ENCODE results near the gene MPP1.

MPP1 gene

DNA sequence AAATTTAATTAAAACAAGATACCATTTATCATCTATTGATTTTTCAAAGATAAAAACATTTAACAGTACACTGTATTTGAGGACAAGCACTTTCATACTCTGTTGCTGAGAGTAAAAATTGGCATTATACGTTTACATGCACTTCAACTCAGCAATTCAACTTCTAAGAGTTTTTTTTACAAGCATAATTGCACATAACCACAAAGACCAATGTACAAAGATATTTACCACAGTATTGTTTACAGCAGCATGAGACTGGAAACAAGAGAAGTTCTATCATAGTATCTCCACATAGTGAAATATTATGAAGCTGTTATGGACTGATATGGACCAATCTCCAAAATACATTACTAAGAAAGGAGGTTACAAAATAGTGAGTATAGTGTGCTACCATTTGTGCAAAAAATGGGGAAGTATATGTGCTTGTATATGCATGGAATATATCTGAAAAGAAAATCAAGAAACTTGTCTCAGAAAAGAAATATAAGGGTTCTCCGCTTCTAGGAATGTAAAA is 65.3 kb downstream of the MPP1 start:
- no peak for TF ChIP-seq MYC (IDR thresholded peaks at IDR 0.05; ENCODE audit: low read depth, low read length)
- TF ChIP-seq POLR2A (IDR thresholded peaks at IDR 0.05; ENCODE audit: extremely low read depth, insufficient read length): no peak
- TF ChIP-seq, protein P1, sequence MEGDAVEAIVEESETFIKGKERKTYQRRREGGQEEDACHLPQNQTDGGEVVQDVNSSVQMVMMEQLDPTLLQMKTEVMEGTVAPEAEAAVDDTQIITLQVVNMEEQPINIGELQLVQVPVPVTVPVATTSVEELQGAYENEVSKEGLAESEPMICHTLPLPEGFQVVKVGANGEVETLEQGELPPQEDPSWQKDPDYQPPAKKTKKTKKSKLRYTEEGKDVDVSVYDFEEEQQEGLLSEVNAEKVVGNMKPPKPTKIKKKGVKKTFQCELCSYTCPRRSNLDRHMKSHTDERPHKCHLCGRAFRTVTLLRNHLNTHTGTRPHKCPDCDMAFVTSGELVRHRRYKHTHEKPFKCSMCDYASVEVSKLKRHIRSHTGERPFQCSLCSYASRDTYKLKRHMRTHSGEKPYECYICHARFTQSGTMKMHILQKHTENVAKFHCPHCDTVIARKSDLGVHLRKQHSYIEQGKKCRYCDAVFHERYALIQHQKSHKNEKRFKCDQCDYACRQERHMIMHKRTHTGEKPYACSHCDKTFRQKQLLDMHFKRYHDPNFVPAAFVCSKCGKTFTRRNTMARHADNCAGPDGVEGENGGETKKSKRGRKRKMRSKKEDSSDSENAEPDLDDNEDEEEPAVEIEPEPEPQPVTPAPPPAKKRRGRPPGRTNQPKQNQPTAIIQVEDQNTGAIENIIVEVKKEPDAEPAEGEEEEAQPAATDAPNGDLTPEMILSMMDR (IDR thresholded peaks at IDR 0.05; ENCODE audit: low read depth, low read length): no peak
- TF ChIP-seq, protein P2, sequence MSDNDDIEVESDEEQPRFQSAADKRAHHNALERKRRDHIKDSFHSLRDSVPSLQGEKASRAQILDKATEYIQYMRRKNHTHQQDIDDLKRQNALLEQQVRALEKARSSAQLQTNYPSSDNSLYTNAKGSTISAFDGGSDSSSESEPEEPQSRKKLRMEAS (IDR thresholded peaks at IDR 0.05; ENCODE audit: low read depth, low read length): no peak
- DNase-seq (ENCODE audit: low read depth): peak; percentile 31
- no peak overlapping the region for H3K4me3 ChIP-seq (ENCODE audit: low read depth, low read length)

DNA sequence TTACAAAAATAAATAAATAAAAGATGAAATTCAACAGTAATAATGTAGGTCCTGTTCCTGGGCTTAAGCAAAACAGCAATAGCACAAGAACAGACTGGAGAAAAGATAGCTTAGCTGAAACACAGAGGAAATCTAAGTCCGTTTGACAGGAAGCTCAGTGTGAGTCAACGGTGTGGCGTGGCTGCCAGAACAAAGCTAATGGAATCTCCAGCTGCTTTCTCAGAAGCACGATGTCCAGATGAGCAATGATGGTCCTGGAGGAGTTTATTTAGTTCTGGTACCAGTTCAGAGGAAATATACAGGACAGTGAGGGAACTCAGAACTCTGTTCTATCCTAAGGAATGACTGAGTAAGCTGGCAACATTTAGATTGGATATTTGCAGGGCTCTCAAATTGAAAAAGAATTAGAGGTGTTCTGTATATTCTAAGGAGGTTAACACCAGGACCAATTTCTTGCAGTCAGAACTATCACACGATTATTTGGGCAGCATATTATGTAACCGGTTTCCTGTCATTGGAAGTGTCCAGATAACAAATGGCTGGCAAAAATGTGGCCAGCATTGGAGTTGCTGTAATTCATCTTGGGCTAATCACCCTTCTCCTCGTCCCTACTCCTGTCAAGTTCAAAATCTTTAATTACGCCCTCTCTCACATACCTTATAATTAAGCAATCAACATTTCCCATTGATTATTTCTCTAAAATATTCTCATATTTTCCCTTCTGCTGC is 67.1 kb downstream of the MPP1 start:
- TF ChIP-seq MYC (IDR thresholded peaks at IDR 0.05; ENCODE audit: low read depth, low read length): peak; percentile 23; the same call in 1 of the 2 replicates
- no peak for TF ChIP-seq POLR2A (IDR thresholded peaks at IDR 0.05; ENCODE audit: extremely low read depth, insufficient read length)
- TF ChIP-seq, protein P2 (IDR thresholded peaks at IDR 0.05; ENCODE audit: low read depth, low read length): peak; percentile 77
- TF ChIP-seq, protein P1 (IDR thresholded peaks at IDR 0.05; ENCODE audit: low read depth, low read length): no peak
- no peak overlapping the region for H3K4me3 ChIP-seq (ENCODE audit: low read depth, low read length)
- peak; percentile 72 for DNase-seq (ENCODE audit: low read depth)

DNA sequence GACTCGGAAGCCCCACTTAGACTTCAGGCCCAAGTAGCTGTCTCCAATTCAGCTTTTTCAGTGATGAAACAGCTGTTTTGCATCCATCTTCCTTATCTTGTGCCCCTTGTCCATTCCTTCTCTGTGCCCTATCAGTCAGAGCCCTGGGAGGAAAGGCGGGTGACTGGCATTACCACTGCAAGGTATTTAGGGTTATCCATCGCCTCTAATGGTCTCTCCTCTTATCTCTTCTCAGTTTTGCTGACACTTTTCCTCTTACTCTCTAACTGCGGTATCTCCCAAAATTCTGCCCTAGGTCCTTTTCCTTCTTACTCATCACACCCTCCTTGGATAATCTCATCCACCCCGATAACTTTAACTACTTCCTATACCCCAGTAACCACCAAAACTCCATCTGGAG is 68.1 kb downstream of the MPP1 start:
- TF ChIP-seq POLR2A (IDR thresholded peaks at IDR 0.05; ENCODE audit: extremely low read depth, insufficient read length): no peak
- TF ChIP-seq MYC (IDR thresholded peaks at IDR 0.05; ENCODE audit: low read depth, low read length): no peak
- no peak for DNase-seq (ENCODE audit: low read depth)
- no peak overlapping the region for H3K4me3 ChIP-seq (ENCODE audit: low read depth, low read length)

DNA sequence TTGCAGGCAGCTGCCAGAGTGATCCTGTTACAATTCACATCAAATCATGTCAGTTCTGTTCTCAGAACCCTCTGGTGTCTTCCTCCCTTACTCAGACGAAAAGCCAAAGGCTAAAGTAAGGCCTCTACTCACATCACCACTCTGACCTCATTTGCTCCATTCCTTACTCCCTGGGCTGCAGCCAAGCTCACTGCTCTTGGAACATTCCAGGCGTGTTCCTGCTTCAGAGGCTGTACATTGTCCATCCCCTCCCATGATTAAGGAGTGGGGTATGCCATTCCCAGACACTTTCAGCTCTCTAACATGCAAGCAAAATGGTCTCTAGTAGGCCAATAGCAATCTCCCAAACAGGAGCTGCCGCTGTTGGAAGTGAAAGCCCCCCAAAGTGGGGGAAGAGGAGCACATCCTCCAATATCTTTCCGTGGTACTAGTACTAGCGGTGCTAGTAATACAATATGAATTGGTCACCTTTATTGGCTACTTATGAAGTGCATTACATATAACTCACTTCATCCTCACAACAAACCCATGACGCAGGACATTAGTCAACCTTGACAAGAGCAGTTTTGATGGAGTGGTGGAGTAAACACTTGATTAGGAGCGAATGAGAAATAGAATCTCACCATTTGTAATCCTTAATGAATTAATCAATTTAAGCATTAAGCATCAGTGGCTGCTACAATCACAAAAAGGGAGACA is 69.4 kb downstream of the MPP1 start:
- no peak for DNase-seq (ENCODE audit: low read depth)
- H3K4me3 ChIP-seq (ENCODE audit: low read depth, low read length): no peak overlapping the region
- TF ChIP-seq, protein P1 (IDR thresholded peaks at IDR 0.05; ENCODE audit: low read depth, low read length): no peak
- TF ChIP-seq MYC (IDR thresholded peaks at IDR 0.05; ENCODE audit: low read depth, low read length): no peak
- TF ChIP-seq, protein P2 (IDR thresholded peaks at IDR 0.05; ENCODE audit: low read depth, low read length): no peak

DNA sequence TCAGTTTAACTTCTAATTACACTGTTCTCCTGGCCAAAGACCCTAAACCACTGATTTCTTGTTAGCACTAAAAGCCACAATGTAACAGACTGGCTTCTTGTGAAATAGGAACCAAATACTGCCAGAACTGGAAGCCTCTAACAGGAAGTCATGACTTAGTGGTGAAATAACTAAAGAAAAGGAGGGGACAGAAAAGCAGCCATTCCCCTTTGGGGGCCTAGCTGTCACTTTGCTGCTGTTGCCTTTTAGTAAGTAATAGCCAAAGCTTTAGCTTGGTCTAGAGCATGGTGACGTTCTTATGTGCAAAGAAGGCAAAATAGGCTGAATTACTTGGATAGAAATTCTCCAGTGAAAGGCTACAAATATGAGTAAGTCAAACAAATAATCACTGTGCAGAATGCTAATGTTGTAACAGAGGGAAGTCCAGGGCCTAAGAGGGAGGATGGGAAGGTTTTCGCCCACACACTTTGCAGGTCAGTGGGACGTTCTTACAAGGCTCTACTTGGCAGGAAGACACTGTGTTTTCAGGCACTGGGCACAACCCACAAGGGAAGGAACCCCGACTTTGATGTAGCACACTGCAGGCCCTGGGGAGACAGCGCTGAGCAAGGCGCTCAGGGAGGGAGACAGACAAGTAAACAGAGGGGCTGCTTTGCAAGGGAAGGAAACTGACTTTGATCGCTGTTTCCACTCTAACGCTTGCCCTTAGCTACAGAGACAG is 71.1 kb downstream of the MPP1 start:
- DNase-seq (ENCODE audit: low read depth): peak; percentile 89
- peak overlapping the region; percentile 43 for H3K4me3 ChIP-seq (ENCODE audit: low read depth, low read length)
- TF ChIP-seq POLR2A (IDR thresholded peaks at IDR 0.05; ENCODE audit: extremely low read depth, insufficient read length): no peak
- TF ChIP-seq, protein P1 (IDR thresholded peaks at IDR 0.05; ENCODE audit: low read depth, low read length): no peak
- TF ChIP-seq, protein P2 (IDR thresholded peaks at IDR 0.05; ENCODE audit: low read depth, low read length): no peak
- TF ChIP-seq MYC (IDR thresholded peaks at IDR 0.05; ENCODE audit: low read depth, low read length): 0 out of 2 replicates have a peak, but pooled peaks have one; percentile 18

DNA sequence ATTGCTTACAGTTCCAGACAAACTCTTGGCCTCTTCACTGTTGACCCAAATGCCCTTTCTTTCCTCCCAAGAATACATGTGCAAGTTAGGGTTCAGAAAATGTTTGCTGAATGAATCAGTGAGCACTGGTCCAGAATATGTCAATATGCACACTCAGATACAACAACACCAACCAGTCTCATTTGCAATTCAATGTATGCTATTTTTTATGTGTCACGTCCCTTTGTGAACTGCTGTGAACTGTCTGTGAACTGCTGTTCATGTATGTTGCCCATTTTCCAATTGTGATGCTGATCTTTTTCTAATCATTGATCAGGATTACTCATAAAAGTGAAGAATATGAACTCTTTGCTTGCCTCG is 72.2 kb downstream of the MPP1 start:
- TF ChIP-seq, protein P1 (IDR thresholded peaks at IDR 0.05; ENCODE audit: low read depth, low read length): no peak
- no peak for TF ChIP-seq POLR2A (IDR thresholded peaks at IDR 0.05; ENCODE audit: extremely low read depth, insufficient read length)
- DNase-seq (ENCODE audit: low read depth): no peak
- peak overlapping the region; percentile 34 for H3K4me3 ChIP-seq (ENCODE audit: low read depth, low read length)

Measured in NB4 (cell line).